GM18526 (cell line): ENCODE data around the gene POLR3K.

ENCODE experiments used
- POLR2A ChIP-seq: IDR thresholded peaks from 3 replicates; pipeline ENCODE4 v1.6.1; 2011; ENCODE audit not compliant: insufficient read length; ENCODE audit errors: extremely low read depth

The POLR3K gene

GRCh38 chr16:84718-85406 is 31.5 kb upstream of the POLR3K start:
- TF ChIP-seq POLR2A: peak; percentile 31

GRCh38 chr16:83781-84615 is 30.6 kb upstream of the POLR3K start:
- no peak for TF ChIP-seq POLR2A

DNA sequence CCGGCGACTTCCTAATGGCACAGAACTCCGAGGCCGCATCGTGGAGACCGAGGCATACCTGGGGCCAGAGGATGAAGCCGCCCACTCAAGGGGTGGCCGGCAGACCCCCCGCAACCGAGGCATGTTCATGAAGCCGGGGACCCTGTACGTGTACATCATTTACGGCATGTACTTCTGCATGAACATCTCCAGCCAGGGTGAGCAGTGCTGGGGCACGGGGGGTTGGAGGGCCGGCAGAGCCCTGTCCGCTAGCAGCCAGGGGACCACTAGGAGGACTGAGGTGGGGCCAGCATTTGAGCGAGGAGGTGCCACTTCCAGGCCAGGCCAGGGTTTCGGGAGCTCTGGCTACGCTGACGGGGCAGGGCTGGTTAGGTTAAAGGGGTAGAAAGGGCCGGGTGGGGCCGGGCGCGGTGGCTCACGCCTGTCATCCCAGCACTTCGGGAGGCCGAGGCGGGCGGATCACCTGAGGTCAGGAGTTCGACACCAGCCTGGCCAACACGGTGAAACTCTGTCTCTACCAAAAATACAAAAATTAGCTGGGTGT is 29.7 kb upstream of the POLR3K start:
- TF ChIP-seq POLR2A: no peak

DNA sequence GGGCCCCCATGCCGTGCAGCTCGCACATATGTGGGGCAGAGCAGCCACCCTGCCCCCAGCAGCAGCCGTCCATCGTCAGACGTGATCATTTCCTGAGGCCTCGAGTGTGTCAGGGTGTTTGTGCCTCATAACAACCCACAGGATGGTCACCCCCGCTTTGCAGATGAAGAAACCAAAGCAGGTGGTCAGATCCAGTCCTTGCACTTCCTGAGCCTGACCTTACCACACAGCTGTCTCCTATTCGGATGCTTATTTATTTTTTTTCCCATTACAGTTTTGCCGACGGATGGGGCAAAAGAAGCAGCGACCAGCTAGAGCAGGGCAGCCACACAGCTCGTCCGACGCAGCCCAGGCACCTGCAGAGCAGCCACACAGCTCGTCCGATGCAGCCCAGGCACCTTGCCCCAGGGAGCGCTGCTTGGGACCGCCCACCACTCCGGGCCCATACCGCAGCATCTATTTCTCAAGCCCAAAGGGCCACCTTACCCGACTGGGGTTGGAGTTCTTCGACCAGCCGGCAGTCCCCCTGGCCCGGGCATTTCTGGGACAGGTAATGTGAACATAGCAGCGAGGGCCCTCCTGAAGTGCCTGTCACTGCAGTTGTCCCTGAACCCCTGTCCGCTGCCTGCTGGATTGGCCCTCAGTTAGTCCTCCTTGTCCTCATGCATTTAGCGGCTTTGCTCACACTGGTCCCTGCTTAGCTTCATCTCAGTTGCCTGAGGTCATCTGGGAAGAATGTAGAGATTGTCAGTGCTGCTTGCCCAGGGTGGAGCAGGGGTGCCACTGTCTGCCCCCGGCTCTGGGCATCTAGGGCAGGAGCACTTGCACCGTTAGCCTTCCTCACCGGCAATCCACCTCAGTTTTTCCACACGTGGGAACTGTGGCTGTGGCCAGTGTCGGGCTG is 26.0 kb upstream of the POLR3K start:
- no peak for TF ChIP-seq POLR2A

DNA sequence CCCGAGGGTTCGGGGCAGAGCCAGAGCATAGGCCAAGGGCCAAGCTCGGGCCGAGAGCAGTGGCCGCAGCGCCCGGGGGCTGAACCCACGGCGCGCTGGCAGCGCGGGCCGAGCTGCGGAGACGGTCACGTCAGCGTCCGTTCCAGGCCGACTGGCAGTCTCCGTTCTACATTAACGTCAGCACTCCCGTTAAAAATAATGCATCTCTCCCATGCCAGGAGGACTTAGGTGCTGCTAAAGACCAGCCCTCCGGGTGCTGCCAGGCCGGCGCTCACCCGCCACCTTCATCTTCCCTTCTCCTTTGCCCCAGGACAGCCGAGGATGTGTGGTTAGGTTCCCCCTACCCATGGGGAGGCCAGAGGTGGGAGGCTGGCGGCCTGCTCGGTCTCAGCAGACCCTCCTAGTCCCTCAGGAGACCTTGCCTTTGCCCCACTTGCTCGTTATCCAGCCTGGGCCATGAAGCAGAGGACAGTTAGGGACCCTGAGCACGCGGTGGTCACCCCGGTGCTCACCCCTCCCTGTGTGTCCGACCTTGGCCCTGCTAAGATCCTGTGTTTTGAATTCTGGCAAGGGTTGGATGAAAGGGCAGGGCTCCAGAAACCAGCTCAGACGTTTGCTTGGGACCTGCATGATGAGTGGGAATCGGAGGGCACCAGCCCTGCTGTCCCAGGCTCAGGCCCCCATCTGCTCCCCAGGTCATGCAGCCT is 25.2 kb upstream of the POLR3K start:
- no peak for TF ChIP-seq POLR2A

DNA sequence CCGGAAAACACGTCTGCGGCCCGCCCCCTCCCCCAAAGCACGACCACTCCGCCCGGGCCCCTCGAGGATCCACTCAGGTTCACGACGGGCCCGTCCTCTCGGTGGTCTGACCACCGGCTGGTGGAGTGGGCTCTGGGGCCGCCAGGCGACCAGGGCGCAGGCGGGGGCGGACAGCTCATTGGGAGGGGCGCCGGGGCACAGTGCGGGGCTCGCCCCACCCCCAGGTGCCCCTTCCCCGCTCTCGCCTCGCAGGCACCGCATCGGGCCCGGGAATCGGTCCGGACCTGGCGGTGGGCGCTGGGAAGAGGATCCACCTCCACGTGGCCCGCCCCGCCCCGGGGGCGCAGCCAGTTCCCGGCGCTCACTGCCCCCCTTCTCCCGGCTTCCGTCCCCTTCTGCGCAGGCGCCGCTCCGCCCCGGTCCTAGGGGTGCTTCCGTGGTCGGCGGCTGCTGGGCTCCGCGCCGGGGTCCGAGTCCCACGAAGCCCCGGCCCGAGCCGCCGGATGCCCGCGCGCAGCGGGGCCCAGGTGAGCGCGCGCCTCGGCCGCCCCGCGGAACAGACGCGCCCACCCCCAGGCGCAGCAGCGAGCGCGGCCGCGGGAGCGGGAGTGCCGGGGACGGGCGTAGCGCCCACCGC is 24.5 kb upstream of the POLR3K start, which contains the start of gene MPG:
TSS of gene MPG (plus strand) at position 419 of the 637 bp plus-strand sequence. CDS start at position 504, 85 bp downstream.
- peak; percentile 82 for TF ChIP-seq POLR2A

DNA sequence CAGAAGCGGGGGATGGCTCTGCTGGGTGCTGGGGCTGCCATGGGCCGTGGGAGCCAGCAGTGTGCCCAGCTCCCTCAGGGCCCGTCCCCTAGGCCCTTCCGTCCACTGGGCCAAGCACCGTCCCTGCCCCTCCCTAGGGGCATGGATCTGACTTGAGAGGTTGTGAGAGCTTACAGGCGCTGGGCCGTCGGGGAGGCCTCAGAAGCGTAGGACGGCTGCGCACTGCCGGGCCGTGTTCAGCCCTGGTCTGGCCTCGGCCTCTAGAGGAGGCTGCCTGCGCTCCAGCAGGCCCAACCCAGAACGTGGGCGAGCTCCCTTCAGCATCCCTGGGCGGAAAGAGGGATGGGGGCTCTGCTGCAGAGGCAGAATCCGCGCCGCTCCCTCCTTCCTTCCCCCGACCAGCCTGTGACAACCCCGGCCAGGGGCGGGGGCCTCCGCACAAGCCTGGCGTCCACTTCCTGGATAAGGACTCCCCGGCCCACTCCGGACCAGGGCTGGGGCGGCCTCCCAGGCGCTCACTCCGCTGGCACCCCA is 23.9 kb upstream of the POLR3K start:
- TF ChIP-seq POLR2A: no peak

DNA sequence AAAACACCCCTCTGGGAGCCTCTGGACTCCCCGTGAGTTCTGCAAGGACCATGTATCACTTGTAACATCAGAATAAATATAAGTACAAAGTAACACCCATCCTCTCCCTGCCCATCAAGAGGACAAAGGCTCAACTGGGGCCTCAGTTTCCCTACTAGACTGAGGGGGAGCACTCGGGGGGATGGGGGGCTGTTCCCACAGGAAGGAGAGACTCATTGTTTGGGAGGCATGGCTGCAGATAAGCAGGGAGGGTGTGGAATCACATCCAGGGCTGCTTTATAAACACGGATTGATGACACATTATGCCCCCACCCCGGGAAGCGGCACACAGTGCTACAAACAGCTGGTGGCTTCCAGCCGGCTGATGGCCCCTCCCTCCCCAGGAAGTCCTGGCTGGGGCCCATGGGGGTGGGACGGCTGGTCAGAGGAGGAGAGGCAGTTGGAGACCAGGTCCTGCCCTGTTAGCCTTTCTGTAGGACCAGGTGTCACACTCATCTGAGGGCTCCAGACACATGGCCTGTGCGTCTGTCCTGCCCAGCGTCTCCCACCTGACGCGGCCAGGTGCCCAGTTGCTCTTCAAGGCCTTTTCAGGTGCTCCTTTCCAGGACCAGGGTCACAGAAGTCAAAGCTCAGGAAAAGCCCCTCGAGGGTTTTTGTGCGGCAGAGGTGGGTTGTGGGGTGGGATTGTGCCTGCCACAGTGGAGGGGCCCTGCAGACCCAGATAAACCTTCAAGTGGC is 23.3 kb upstream of the POLR3K start:
- TF ChIP-seq POLR2A: no peak

DNA sequence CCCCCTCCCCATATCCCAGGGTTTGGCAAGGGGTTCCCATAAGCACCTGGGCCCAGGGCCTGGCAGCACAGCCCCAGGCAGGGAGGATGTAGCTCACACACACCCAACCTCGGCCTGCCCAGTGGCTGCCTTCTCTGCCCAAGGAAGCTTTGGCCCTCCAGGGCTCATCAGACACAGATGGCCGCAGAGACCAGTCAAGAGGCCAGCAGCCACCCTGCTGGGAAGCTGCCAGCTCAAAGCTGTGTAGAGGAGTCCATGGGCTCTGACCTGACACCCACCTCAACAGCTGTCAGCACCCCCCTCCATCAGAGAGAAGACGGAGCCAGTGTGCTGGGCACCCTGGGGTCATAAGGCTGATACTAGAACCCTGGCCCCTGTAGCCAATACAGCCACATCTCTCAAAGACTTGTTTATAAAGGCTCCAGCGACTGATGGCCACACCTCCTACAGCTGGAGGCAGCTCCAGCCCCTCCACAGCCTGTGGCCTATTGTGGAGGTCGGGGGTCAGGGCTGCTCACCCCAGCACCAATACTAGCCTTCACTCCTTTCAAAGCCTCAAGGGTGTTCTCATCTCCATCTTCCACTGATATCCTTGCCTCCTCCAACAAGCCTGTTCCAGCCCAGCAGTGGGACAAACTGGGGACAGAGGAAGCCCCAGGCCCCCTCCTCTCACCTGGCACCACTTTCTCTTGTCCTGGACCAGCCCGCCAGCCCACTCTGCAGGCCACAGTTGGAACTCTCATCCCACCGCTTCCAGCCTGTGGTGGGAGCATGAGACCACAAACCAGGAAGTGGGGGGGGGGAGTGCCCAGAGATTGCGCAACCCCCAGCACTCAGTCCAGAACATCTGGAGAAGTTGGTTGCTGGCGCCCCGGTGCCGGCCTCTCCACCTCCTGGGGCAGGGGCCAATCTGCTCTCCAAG is 22.4 kb upstream of the POLR3K start:
- TF ChIP-seq POLR2A: no peak

DNA sequence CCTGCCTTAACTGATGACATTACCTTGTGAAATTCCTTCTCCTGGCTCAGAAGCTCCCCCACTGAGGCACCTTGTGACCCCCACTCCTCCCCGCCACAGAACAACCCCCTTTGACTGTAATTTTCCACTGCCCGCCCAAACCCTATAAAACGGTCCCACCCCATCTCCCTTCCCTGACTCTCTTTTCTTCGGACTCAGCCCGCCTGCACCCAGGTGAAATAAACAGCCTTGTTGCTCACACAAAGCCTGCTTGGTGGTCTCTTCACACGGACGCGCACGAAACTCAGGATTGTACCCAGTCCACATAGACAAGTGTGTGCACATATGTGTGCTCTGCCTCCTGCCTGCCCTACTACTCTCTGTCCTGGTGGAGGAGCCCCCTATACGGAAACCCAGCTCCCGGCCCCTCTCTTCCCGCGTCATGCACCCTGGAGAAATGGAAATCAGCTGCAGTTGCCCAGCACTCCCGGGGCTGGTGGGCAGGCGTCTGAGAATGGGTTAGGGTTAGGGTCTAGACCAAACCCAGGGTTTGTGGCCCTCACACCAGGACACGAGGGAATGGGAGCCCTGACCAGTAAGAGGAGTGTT is 21.4 kb upstream of the POLR3K start:
- no peak for TF ChIP-seq POLR2A

DNA sequence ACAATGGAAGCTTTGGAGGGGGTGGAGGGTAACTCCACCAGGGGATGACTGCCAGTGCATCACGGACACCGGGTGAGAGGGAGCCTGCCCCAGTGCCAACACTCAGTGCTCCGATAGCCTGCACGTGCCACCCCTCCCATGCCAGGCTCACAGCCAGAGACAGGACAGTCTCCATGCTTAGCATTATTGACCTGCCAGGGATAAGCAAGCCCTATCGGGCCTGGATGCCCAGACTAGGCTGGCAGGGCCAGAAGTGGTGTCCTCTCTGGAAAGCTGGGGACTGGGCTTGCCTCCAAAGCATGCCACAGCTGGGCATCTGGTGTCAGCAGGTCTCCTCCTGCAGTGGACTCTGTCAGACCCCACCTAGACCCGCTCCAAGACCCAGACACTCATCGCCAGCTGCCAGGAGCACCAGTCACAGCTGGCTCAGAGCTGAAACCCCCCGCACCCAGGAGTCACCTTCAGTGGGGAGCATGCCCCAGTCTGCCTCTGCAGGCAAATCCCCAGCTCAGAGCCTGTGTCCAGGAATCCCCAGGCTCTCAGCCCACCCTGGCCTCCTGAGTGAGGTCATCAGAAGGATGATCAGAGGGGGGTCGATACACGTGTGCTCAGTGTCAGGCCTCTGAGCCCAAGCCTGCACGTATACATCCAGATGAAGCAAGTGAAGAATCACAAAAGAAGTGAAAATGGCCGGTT is 20.8 kb upstream of the POLR3K start:
- TF ChIP-seq POLR2A: no peak
